Bronchial epithelial cell (primary cell): Measurements from ENCODE around the gene SH3TC2. TPM values are rescaled to one million over a fixed set of nuclear protein-coding genes. Genes with fewer than 3 reads are reported as not detected.

ENCODE experiments used
- DNase-seq: peaks from one replicate; pipeline ENCODE4 v3.0.0-alpha.2; 2010; ENCODE audit warnings: low read depth
- FAIRE-seq: peaks from 2 replicates; lab custom pipeline; 2011; peaks lifted over from hg19 to GRCh38; lab: Jason Lieb, UNC
- H3K27me3 ChIP-seq: 2 replicates; pipeline ENCODE4 v1.5.1; 2011; ENCODE audit warnings: low read length; ENCODE audit not compliant: control insufficient read depth, insufficient read depth
- H3K36me3 ChIP-seq: 2 replicates; pipeline ENCODE4 v1.5.1; 2011; ENCODE audit warnings: low read length; ENCODE audit not compliant: control insufficient read depth, insufficient read depth
- H3K4me3 ChIP-seq: 2 replicates; pipeline ENCODE4 v1.5.1; 2011; ENCODE audit warnings: mild to moderate bottlenecking, low read depth, low read length, control low read depth
- total RNA-seq: library from RNA; depleted of rRNA; stranded (reverse); fragments of >200 nt; gene quantifications from 2 replicates; pipeline ENCODE4 v1.2.1, GENCODE V29; 2014
- TF ChIP-seq, protein P1 (sequence below): IDR thresholded peaks from 2 replicates; pipeline ENCODE4 v1.5.1; 2011; ENCODE audit warnings: mild to moderate bottlenecking, moderate library complexity, low read length, control low read depth, inconsistent platforms; ENCODE audit not compliant: insufficient read depth, severe bottlenecking

The SH3TC2 gene
- total RNA-seq, 1 donor from 2014 or later = 4.7 TPM

DNA sequence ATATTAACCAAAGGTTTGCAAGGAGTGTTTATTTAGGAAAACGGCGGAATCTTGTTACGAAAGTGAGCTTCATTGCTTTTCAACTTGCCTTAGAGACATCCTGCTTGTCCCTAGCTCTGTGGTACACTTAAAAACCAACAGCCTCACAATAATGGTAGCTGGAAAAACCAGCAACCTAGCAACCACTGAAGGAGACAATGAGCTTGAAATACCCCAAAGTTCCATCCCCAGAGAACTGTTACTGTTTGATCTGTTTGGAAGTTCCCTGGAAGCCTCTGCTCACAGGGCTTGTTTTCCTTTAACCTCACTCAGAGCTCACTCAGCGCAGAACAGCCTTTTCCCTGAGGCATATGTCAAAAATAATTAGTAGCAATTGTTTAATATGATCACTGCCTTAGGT is 43.2 kb downstream of the SH3TC2 start:
- TF ChIP-seq, protein P1, sequence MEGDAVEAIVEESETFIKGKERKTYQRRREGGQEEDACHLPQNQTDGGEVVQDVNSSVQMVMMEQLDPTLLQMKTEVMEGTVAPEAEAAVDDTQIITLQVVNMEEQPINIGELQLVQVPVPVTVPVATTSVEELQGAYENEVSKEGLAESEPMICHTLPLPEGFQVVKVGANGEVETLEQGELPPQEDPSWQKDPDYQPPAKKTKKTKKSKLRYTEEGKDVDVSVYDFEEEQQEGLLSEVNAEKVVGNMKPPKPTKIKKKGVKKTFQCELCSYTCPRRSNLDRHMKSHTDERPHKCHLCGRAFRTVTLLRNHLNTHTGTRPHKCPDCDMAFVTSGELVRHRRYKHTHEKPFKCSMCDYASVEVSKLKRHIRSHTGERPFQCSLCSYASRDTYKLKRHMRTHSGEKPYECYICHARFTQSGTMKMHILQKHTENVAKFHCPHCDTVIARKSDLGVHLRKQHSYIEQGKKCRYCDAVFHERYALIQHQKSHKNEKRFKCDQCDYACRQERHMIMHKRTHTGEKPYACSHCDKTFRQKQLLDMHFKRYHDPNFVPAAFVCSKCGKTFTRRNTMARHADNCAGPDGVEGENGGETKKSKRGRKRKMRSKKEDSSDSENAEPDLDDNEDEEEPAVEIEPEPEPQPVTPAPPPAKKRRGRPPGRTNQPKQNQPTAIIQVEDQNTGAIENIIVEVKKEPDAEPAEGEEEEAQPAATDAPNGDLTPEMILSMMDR = no peak
- Histone ChIP-seq H3K27me3 (no peaks in the 10 kb centered on the region), H3K4me3 (no peak overlapping the region), H3K36me3 (no peaks in the 10 kb centered on the region)
- DNase-seq (no peak), FAIRE-seq (peak; percentile 70)

DNA sequence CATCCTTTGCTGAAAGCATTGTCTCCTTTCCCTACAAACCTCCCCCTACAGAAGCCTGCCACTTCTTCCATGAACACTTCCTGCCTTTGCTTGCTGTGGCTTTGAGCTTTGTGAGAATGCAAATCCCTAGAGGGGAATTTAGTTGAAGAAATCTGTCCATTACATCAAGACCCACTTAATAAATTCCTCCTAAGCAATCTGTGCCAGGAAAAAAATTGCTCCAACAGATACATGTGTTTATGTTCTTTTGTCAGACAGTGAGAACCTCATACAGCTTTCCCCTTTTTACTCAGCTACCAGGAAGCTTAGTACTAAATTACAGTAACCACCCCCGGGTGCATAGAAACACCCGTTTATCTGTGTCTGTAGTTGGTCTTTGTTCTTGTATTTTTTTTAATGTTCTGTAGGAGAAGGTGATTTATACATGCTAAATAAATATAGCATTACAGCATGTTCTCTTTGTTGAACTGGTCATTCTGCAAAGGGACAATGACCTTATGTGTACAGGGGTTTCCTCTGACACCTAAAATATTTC is 43.9 kb downstream of the SH3TC2 start:
- FAIRE-seq (no peak), DNase-seq (no peak)
- H3K4me3 ChIP-seq = no peak overlapping the region
- TF ChIP-seq, protein P1 = no peak
- H3K36me3 ChIP-seq = no peaks in the 10 kb centered on the region
- H3K27me3 ChIP-seq = no peaks in the 10 kb centered on the region

DNA sequence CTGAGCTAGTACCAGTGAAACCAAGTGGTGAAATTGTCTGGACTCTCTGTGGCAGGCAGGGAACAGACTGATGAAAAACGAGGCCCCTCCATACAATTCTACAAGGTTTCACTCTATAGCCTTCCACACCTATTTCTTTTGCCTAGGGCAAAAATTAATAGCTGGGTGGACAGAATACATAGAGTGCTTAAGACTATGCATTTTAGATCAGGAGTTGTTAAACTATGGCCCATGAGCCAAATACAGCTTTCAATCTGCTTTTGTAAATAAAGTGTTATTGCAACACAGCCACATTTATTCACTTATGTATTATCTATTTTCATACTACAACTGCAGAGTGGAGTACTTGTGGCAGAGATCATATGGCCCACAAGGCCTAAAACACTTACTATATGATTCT is 45.2 kb downstream of the SH3TC2 start:
- DNase-seq (no peak), FAIRE-seq (no peak)
- H3K36me3 ChIP-seq = no peaks in the 10 kb centered on the region
- no peak overlapping the region for H3K4me3 ChIP-seq
- TF ChIP-seq, protein P1 = no peak
- no peaks in the 10 kb centered on the region for H3K27me3 ChIP-seq

DNA sequence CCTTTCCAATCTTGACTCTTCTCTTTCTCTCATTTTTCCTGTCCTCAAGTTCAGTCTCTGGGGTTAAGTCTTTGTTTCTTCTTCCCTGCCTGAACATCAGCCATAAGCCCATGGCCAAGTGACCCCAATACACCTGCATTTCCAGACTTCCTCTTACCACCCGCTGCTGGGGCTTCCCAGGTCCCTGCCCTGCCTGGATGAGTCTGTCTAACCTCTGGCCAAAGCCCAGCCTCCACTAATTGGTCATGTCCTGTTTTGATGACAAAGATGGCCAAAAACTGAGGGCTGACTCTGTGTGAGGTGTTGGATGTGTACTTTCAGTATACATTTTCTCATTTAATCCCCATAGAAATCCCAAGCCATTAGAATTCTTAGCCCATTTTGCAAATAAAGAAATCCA is 47.3 kb downstream of the SH3TC2 start:
- FAIRE-seq (no peak), DNase-seq (no peak)
- TF ChIP-seq, protein P1 = no peak
- Histone ChIP-seq H3K36me3 (no peaks in the 10 kb centered on the region), H3K27me3 (no peaks in the 10 kb centered on the region), H3K4me3 (no peak overlapping the region)

DNA sequence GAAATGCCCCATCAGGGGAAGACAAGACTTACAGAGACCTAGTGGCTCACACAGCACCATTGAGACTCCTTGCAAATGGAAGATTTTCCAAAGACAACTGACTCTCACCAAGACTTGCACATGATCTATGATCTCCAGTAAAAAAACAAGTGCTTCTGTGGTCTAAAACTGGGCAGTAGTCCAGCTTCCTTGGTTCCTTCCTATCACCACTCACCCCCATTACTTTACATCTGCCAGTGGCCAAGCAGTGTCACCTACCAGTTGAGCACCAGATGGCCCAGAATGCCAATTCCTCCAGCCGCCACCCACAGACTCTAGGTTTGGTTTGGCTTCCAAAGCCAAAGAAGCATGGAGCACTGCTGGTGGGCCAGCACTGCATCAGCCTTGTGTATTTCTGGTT is 47.7 kb downstream of the SH3TC2 start:
- DNase-seq (no peak), FAIRE-seq (peak; percentile 43)
- no peaks in the 10 kb centered on the region for H3K36me3 ChIP-seq
- TF ChIP-seq, protein P1 = no peak
- no peak overlapping the region for H3K4me3 ChIP-seq
- H3K27me3 ChIP-seq = no peaks in the 10 kb centered on the region

DNA sequence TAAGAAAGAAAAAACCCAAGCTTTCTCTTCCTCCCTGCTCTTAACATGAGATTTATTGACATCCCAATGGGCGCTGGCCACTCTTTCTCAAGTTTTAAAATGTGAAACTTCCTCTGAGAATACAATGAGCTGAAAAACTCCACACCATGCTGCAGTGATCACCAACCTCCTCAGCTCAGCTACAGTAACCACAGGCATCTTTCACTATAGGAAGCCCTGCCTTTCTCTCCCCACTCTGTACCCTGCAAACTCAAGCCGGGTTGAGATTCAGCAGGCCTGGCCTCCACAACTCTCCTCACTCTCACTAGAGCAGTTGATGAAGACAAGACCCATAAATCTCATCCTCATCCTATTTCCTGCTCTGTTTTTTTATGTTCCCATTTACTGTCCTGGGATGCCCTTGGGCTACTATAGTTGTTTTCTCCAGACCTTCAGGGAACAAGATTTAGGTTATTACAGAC is 48.3 kb downstream of the SH3TC2 start:
- Histone ChIP-seq H3K4me3 (no peak overlapping the region), H3K36me3 (no peaks in the 10 kb centered on the region), H3K27me3 (no peaks in the 10 kb centered on the region)
- TF ChIP-seq, protein P1 = no peak
- DNase-seq (no peak), FAIRE-seq (no peak)
